Motor neuron (in vitro differentiated cells): ENCODE data around the gene RPS19BP1. TPM values are rescaled to one million over a fixed set of nuclear protein-coding genes. Genes with fewer than 3 reads are reported as not detected.

Experiments
- ATAC-seq, 8 experiments: fragments of 200-7000 bp; cut with Tn5 transposase; replicated peaks in 6 of 8; 2 replicates each; pipeline ENCODE4 v1.8.0; 2021; ENCODE audit warnings: mild to moderate bottlenecking in 8 of 8, moderate library complexity in 8 of 8
- H3K27ac ChIP-seq, 2 donors: fragments of 250-450 bp; sonication (Bioruptor Pico); 2 replicates each; pipeline ENCODE4 v1.9.0; 2021; ENCODE audit warnings: antibody characterized with exemption in 2 of 2, mild to moderate bottlenecking in 2 of 2, moderate library complexity in 1 of 2
- H3K4me1 ChIP-seq, 2 donors: fragments of 250-450 bp; sonication (Bioruptor Pico); replicated peaks in 1 of 2; 2 replicates each; pipeline ENCODE4 v1.6.1; 2021; ENCODE audit warnings: antibody characterized with exemption in 2 of 2, mild to moderate bottlenecking in 2 of 2, moderate library complexity in 1 of 2
- H3K4me3 ChIP-seq, 5 donors: fragments of 250-450 bp; sonication (Bioruptor Pico); 2 replicates each; pipeline ENCODE4 v1.9.0; 2021; ENCODE audit warnings: antibody characterized with exemption in 5 of 5, mild to moderate bottlenecking in 5 of 5, moderate library complexity in 4 of 5
- WGBS, 10 experiments: fragments of 450-650 bp; shearing (Covaris generic); methylation state at CpG; one replicate each; pipeline ENCODE4 v1.0.0; 2022; 5-methylcytosine and 5-hydroxymethylcytosine counted together
- in situ Hi-C, 9 experiments: fragments of 400-800 bp; cut with MboI; loops; one replicate each; pipeline ENCODE4 v1.15.0; 2021; ENCODE audit warnings: low sequenced_read_pairs in 9 of 9, low pct_unique_long_range_greater_than_20kb in 2 of 9; ENCODE audit not compliant: unreplicated experiment in 9 of 9
- total RNA-seq, 8 experiments: library from RNA; unstranded; fragments of 300-600 nt; gene quantifications; 2 replicates each; pipeline versions ENCODE4 v1.2.3 to v1.2.4, GENCODE V29; 2022

RPS19BP1 gene
- total RNA-seq, 8 experiments from 2014 or later = 69.1 to 114 (median 89.9) TPM

GRCh38 chr22:39553429-39553828, 20.9 kb upstream of the RPS19BP1 start:
- WGBS, 10 experiments = 63 to 94% (median 75%) methylated on average over 2 to 3 of the region's 3 CpGs; no CpG with 5 or more reads in 4 of the 10 experiments
- in situ Hi-C loops = no loop called here

GRCh38 chr22:39547587-39547947, 15.0 kb upstream of the RPS19BP1 start:
- H3K4me1 ChIP-seq = peaks cover 0 to 18% of the 10 kb centered on the region in 2 donors
- no peak for ATAC-seq
- H3K27ac ChIP-seq = no peak overlapping the region
- no peak overlapping the region for H3K4me3 ChIP-seq
- in situ Hi-C loops = loop anchor here in 5 of 9 experiments (10.0 to 25.0 kb wide), 3 partner anchors 487 to 815 kb away; partner anchors contain the start of gene SGSM3 (in 2 of the 5)
- WGBS, 10 experiments = 0 to 42% (median 0%) methylated on average over 1 to 2 of the region's 2 CpGs; no CpG with 5 or more reads in 5 of the 10 experiments

More at GRCh38 chr22:39553429-39553828, 20.9 kb upstream of the RPS19BP1 start:
- no peak for ATAC-seq
- H3K4me3 ChIP-seq = no peak overlapping the region
- H3K27ac ChIP-seq = no peak overlapping the region
- no peaks in the 10 kb centered on the region for H3K4me1 ChIP-seq

GRCh38 chr22:39546889-39547586, 14.5 kb upstream of the RPS19BP1 start:
- in situ Hi-C loops = loop anchor here in 5 of 9 experiments (10.0 to 25.0 kb wide), 3 partner anchors 488 to 815 kb away; partner anchors contain the start of gene SGSM3 (in 2 of the 5)
- peak in 6 of 8 experiments; percentile 30 to 70 (median 62) for ATAC-seq
- peaks cover 0 to 18% of the 10 kb centered on the region in 2 donors for H3K4me1 ChIP-seq
- H3K27ac ChIP-seq = no peak overlapping the region
- WGBS, 10 experiments = 0 to 40% (median 8%) methylated on average over 1 to 4 of the region's 5 CpGs; no CpG with 5 or more reads in 1 of the 10 experiments
- H3K4me3 ChIP-seq = no peak overlapping the region

- WGBS, 10 experiments = 15 to 80% (median 30%) methylated on average over 2 to 23 of the region's 39 CpGs; no CpG with 5 or more reads in 1 of the 10 experiments
- Histone ChIP-seq H3K4me1 (peaks cover 0 to 18% of the 10 kb centered on the region in 2 donors), H3K27ac (no peak overlapping the region), H3K4me3 (no peak overlapping the region)
- peak; percentile 17 to 62 (median 38) for ATAC-seq
- in situ Hi-C loops = loop anchor here in 5 of 9 experiments (10.0 to 25.0 kb wide), 3 partner anchors 489 to 817 kb away; partner anchors contain the start of gene SGSM3 (in 2 of the 5)
Observed at GRCh38 chr22:39545386-39546365, 13.1 kb upstream of the RPS19BP1 start.

- Histone ChIP-seq H3K27ac (no peak overlapping the region), H3K4me3 (no peak overlapping the region), H3K4me1 (peaks cover 0 to 18% of the 10 kb centered on the region in 2 donors)
- 11 to 56% (median 26%) methylated on average over 1 to 11 of the region's 11 CpGs; no CpG with 5 or more reads in 2 of the 10 experiments for WGBS, 10 experiments
- in situ Hi-C loops = loop anchor here in 6 of 9 experiments (5.0 to 25.0 kb wide), 4 partner anchors 484 to 819 kb away; partner anchors contain the start of gene SGSM3 (in 2 of the 6)
- ATAC-seq = peak; percentile 20 to 77 (median 53)
Observed at GRCh38 chr22:39543095-39543494, 10.5 kb upstream of the RPS19BP1 start.

GRCh38 chr22:39537975-39538374, 5.4 kb upstream of the RPS19BP1 start:
- 0 to 20% methylated on average over 1 of the region's 2 CpGs; no CpG with 5 or more reads in 8 of the 10 experiments for WGBS, 10 experiments
- in situ Hi-C loops = loop anchor here in 7 of 9 experiments (10.0 to 25.0 kb wide), 4 partner anchors 497 to 824 kb away; partner anchors contain the start of gene SGSM3 (in 2 of the 7)
- peaks cover 5 to 12% of the 10 kb centered on the region in 2 donors for H3K4me1 ChIP-seq
- H3K4me3 ChIP-seq = no peak overlapping the region
- H3K27ac ChIP-seq = no peak overlapping the region
- ATAC-seq = no peak

GRCh38 chr22:39536711-39537110, 4.2 kb upstream of the RPS19BP1 start:
- in situ Hi-C loops = loop anchor here in 7 of 9 experiments (10.0 to 25.0 kb wide), 4 partner anchors 498 to 826 kb away; partner anchors contain the start of gene SGSM3 (in 2 of the 7)
- no peak for ATAC-seq
- no peak overlapping the region for H3K4me3 ChIP-seq
- WGBS, 10 experiments = 78 to 85% (median 80%) methylated on average over 4 of the region's 8 CpGs; no CpG with 5 or more reads in 7 of the 10 experiments
- no peak overlapping the region for H3K27ac ChIP-seq
- H3K4me1 ChIP-seq = peaks cover 7 to 13% of the 10 kb centered on the region in 2 donors

- no peak overlapping the region for H3K4me3 ChIP-seq
- H3K4me1 ChIP-seq = peaks cover 15 to 18% of the 10 kb centered on the region in 2 donors
- in situ Hi-C loops = loop anchor here in 7 of 9 experiments (10.0 to 25.0 kb wide), 4 partner anchors 499 to 826 kb away; partner anchors contain the start of gene SGSM3 (in 2 of the 7)
- 0 to 90% (median 63%) methylated on average over 1 to 5 of the region's 15 CpGs; no CpG with 5 or more reads in 5 of the 10 experiments for WGBS, 10 experiments
- H3K27ac ChIP-seq = no peak overlapping the region
- no peak for ATAC-seq
Observed at GRCh38 chr22:39535831-39536449, 3.4 kb upstream of the RPS19BP1 start.

GRCh38 chr22:39535357-39535725, 2.8 kb upstream of the RPS19BP1 start:
- in situ Hi-C loops = loop anchor here in 7 of 9 experiments (10.0 to 25.0 kb wide), 4 partner anchors 499 to 827 kb away; partner anchors contain the start of gene SGSM3 (in 2 of the 7)
- WGBS, 10 experiments = 70% methylated on average over 2 of the region's 13 CpGs; no CpG with 5 or more reads in 9 of the 10 experiments
- Histone ChIP-seq H3K27ac (no peak overlapping the region), H3K4me1 (peaks cover 18 to 19% of the 10 kb centered on the region in 2 donors), H3K4me3 (no peak overlapping the region)
- no peak for ATAC-seq

- Histone ChIP-seq H3K4me3 (no peak overlapping the region), H3K27ac (no peak overlapping the region), H3K4me1 (peaks cover 18 to 19% of the 10 kb centered on the region in 2 donors)
- WGBS, 10 experiments = 0 to 13% (median 0%) methylated on average over 1 to 6 of the region's 41 CpGs; no CpG with 5 or more reads in 4 of the 10 experiments
- in situ Hi-C loops = loop anchor here in 7 of 9 experiments (10.0 to 25.0 kb wide), 4 partner anchors 500 to 828 kb away; partner anchors contain the start of gene SGSM3 (in 2 of the 7)
- peak; percentile 12 to 50 (median 44) for ATAC-seq
Observed at GRCh38 chr22:39534591-39535356, 2.2 kb upstream of the RPS19BP1 start.

GRCh38 chr22:39534092-39534506, 1.6 kb upstream of the RPS19BP1 start:
- peaks cover 18 to 21% of the 10 kb centered on the region in 2 donors for H3K4me1 ChIP-seq
- in situ Hi-C loops = loop anchor here in 7 of 9 experiments (10.0 to 25.0 kb wide), 4 partner anchors 501 to 828 kb away; partner anchors contain the start of gene SGSM3 (in 2 of the 7)
- no peak overlapping the region for H3K27ac ChIP-seq
- 79 to 100% (median 85%) methylated on average over 1 to 7 of the region's 12 CpGs; no CpG with 5 or more reads in 3 of the 10 experiments for WGBS, 10 experiments
- ATAC-seq = no peak
- H3K4me3 ChIP-seq = no peak overlapping the region
